Sigmoid colon (tissue), 4 donors: ENCODE results near the gene MYH14.

Experiments
- CTCF ChIP-seq, 4 experiments: fragments of 450-650 bp in 3 of 4; fragments of 200-600 bp in 1 of 4; IDR thresholded peaks; one replicate each; pipeline ENCODE4 v1.5.1; 2016 to 2019; ENCODE audit warnings: antibody characterized with exemption in 4 of 4, mild to moderate bottlenecking in 3 of 4, moderate library complexity in 2 of 4
- EP300 ChIP-seq, 4 donors: sonication (generic); formaldehyde crosslinking; IDR thresholded peaks; one replicate each; pipeline ENCODE4 v1.6.1; 2017; ENCODE audit warnings: antibody characterized with exemption in 4 of 4
- POLR2A ChIP-seq, 2 donors: fragments of 450-650 bp; IDR thresholded peaks; one replicate each; pipeline ENCODE4 v1.6.1; 2016; ENCODE audit warnings: antibody characterized with exemption in 2 of 2, mild to moderate bottlenecking in 2 of 2, moderate library complexity in 2 of 2

GRCh38 chr19:50280983-50281382 is 77.6 kb downstream of the MYH14 start:
- TF ChIP-seq POLR2A (IDR thresholded peaks at IDR 0.05): no peak
- no peak for TF ChIP-seq CTCF (IDR thresholded peaks at IDR 0.05)
- TF ChIP-seq EP300 (IDR thresholded peaks at IDR 0.05): no peak
